HG03571 (cell line): ENCODE measurements around the gene TBX5.

Experiments
- ATAC-seq: cut with Tn5 transposase; IDR thresholded peaks from one replicate; pipeline ENCODE4 v1.9.1; 2021; ENCODE audit not compliant: unreplicated experiment

TBX5 gene

GRCh38 chr12:114406316-114406983 lies 506 bp upstream of the TBX5 start:
- no peak for ATAC-seq

DNA sequence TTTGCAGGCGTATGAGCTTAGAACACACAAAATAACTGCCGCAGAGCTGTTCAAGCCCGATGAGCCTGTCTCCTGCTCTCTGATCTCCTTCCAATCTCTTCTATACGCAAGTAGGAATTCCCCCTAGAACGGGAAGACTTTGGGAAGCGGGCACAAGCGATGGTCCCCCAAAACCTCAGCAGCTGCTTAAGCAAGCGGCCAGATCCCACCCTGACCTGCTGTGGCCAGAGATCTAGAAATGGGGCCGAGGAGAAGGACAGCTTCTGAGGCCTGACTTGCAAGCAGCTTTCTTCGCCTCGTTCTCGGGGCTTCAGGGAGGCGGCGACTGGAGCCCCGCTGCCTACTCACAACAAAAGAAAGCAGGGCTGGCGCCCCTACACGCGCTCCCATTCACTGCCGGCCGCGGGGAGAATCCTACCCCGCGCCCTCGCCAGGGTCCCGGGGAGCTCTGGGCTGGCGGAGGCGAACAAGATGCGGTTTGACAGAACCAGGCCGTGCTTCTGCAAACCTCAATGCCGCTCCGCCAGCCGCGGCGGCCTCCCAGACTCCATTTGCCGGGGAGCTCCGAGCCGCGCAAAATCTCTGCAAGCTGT lies 922 bp downstream of the TBX5 start:
- ATAC-seq = no peak

DNA sequence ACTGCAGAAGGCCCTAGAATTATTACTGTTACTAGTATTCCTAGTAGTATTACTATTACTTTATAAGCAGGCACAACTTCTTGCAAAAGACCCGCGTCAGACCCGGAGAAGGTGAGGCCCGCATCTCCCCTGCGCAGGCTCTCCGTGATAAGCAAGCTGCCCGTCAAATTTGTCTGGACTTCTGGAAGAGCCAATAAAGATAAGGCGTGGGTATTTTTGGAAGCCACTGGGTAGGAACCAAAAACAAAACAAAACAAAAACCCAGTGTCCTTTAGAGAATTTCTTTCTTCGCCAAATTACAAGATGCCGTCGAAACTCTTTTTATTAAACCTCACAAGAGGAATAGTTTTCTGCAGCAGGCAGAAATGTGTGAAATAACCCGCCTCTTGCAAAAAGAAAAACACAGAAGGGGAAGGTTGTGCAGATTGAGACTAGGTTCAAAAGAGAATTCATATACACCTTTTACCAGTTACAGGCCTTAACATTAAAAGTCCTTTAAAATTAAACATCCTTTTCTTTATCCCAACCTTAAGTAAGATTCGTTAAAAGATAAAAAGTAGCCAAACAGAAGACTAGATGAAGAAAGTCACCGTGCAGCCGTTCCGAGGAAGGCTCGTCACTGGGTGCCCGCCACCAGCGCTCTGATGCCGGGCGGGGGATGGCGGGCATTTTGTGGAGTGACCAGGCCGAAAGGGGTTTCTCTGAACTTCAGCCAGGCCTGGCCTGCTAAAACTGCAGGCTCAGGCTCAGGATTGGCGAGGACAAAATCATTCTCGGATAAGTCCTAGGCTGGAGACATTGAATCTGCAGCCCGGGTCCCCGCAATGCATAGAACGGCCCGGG lies 1.6 kb downstream of the TBX5 start:
- no peak for ATAC-seq

DNA sequence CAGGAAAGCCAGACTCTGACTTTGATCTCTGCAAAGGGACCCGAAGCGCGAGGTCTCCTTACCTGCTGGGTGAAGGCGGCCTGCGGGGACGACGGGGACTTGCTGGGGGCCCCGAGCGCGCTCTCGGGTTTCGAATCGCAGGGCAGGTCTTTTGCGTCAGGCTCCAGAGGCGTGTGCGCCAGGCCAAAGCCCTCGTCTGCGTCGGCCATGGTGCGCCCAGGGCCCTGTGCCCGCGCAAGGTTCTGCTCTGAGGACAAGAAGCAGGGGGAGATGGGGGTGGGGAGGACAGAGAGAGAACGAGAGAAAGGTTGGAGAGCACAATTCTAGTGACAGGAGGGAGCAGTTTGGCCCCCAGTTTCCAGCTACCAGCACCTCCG lies 2.3 kb downstream of the TBX5 start:
- no peak for ATAC-seq

DNA sequence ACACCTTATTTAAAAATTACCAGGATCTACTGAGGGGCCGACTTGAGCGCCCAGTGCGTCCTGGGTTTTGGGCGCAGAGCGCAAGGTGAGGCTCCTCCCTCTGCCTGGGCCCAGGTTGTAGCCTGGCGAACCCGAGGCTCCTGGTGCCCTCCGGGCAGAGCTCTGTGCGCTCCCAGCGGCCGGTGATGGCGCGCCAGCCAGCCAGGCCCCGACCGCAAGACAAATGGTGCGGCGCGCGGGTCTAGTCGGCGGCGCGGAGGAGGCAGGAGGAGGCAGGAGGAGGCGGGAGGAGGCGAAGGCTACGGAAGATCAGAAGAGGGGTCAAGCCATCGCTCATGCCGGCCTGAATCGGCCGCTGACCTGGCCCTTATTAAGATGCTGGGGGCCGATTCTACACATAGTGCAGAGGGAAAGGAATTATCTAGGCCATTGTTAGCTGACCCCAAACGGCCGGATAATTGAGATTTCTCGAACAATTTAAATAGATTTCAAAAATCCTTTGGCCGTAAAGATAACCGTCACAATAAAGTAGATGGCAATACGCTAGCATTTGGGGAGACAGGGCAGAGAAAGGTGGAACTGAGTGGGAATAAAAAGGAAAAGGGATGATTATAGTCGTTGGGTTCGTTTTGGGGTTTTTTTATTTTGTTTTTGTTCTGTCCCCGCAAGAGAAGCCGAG lies 2.8 kb downstream of the TBX5 start:
- ATAC-seq = no peak

- ATAC-seq = no peak
Observed at GRCh38 chr12:114402084-114402717, 3.7 kb downstream of the TBX5 start.

- ATAC-seq = no peak
Observed at GRCh38 chr12:114401328-114402083, 4.4 kb downstream of the TBX5 start.

DNA sequence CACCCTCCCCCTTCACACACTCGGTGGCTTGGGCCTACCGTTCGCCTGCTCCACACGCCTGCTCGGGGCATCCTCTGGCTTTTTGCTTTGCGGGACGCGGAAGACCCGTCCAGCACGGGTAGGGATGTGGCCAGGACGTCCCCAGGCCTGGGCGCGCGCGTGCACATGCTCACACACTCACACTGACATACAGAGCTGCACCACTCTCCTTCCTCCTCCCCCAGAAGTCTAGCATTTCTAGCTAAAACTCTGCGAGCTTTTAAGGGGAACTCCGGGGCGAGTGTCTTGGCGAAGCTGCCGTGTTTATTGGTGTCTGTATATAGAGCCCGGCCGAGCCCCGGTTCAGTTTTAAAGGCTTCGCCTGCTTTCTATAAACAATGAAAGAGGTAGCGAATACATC lies 5.0 kb downstream of the TBX5 start:
- ATAC-seq = no peak

DNA sequence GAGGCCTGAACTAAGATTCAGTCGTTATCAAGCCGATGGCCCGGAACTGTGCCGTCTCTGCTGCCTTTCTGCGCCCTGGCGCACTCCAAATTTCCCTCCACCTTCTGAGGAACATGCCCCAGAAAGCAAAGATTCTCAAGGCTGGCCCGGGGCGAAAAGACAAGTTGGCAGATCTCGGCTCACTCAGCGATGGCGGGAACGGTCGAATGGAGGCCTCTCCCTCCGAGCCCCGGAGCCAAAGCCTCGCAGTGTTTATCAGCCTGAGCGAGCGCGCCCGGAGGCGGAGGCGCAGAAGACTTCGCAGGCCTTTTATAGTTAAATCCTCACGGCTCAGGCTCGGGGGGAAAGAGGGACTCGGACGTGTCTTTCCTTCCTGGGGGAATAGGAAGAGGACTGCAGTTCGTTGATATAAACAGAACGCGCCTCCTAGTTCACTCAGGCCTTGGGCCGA lies 5.6 kb downstream of the TBX5 start:
- ATAC-seq = no peak

DNA sequence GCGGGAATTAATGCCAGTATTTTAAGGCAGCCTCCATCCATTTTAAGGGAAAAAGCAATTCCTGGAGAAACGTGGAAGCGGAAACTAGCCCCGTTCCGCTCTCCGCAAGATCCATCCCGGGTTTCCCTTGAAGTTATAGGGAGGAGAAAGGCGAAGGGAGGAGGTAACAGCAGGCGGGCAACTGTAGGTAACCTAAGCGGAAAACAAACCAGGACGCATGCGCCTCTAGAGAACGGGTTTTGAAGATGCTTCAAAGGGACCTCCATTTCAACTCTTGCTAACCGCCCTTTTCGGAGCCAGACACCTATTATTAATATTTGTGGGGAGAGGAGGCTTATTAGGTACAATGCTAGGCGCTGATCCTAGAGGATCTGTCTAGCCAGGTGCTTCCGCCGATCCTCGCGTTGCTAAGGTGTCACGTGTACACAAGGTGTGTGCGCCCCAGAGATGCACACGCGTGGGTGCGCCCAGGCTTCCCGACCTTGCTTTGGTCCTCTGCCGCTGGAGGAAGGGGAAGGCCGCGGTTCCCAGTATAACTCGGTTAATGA lies 6.2 kb downstream of the TBX5 start:
- no peak for ATAC-seq

- ATAC-seq = no peak
Observed at GRCh38 chr12:114397978-114398881, 7.7 kb downstream of the TBX5 start.

DNA sequence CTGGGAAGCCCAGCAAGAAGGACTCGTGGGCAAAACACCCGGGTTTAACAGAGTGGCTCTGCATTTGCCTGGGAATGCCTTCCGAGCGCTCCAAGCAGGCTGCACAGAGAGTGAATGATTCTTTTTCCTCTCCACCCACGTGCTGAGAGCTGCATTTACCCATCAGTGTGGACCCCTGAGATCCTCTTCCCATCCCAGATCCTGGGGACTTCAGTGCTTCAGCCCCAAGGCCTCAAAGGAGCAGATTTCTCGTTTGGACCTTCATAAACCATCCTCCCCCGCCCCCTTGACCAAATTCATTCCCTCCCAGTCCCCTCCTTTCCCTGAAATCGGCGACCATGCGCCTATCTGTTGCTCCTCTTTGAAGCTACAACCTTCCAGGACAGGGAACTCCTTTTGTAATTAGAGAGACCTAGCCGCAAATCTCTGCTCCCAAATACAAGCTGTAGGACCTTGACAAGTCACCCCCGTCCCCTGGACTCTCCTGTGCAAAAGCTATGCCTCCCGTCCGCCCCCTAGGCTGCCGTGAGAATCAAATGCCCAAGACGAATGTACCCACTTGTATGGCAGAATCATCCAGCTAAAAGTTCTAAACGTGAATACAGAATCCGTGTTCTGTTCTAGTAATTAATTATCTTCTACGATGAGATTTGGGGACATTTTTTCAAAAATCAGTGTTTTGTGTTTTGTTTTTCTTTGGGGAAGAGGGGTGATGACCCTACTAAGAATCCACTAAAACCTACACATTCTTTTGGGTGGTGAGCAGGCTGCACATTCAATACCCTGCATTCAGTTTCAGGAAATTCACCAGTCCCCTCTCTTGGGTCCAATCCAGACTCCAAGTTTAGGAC lies 8.8 kb downstream of the TBX5 start:
- no peak for ATAC-seq

DNA sequence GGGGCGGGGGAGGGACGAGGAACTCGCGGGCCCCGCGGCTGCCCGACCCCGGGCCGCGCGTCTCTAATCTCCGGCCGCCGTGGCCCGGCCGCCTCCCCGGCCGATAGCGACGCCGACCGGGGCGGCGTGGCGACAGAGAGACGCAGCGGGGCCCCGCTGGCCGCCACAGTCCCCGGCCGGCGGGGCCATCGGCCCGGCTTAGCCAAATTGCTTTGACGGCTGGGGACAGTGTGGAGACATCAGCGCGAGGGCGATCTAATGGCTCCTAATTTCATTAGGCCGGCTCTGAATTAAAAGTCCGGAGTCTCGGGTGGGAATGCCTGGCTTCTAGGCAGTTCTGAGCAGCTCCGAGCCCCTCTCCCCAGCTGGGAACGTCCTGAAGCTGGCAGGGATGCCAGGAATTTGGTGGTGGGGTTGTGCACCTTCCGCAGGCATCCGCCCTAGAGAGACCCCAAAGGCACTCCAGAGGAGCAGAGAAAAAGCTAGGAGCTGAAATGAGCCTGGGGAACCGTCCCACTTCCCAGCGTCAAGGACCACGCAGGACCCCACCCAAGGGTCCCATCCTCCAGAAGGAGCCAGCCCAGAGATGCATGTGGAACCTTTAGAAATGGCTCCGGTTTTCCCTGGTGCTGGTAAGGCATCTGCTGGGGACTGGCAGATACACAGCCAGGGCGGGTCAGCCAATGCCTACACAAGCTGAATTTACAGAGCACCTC lies 9.6 kb downstream of the TBX5 start:
- ATAC-seq = no peak

DNA sequence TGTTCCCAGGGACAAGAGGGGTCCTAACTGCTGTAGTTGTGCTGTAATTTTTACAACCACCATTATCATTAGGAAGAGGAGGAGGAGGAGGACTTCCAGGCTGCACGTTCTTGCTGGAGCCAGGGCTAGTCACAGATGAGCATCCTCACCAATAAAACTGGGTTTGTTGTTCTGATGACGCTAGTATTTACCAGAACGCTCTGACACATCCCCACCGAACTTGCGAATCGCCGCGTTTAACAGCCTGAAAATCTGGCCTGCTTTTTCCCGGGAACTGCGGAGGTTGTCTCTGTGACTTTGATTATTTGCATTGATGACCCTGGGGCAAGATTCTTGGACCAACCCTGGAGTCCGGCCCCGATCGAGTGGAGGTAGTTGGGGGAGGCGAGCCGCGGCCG lies 10.2 kb downstream of the TBX5 start:
- no peak for ATAC-seq

GRCh38 chr12:114395233-114395632 lies 10.7 kb downstream of the TBX5 start:
- no peak for ATAC-seq

- ATAC-seq = no peak
Observed at GRCh38 chr12:114393569-114393968, 12.4 kb downstream of the TBX5 start.

DNA sequence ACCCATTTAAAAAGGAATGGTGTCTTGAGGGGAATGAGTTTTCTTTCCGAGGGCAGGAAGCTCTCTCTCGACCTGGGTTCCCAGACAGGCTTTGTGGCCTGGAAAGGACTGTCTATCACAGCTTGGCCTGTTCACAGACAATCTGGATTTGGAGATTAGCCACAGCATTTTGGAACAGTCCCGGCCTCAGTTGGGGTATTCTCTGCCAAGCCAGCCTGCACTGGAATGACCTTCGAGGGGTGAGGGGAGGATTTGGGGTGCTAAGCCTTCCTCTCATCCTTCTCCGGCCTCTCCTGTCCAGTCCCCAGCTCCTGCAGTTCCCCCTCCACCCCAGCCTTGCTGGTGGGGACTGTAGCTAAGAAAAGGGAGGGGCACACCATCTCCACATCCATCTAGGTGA lies 13.0 kb downstream of the TBX5 start:
- no peak for ATAC-seq

- no peak for ATAC-seq
Observed at GRCh38 chr12:114391088-114391487, 14.9 kb downstream of the TBX5 start.
